HepG2 (cell line): Measurements from ENCODE around the gene PRR27. TPM values are rescaled to one million over a fixed set of nuclear protein-coding genes. Genes with fewer than 3 reads are reported as not detected.

ENCODE experiments used
- ATF5 ChIP-seq: sonication (generic); formaldehyde crosslinking; IDR thresholded peaks from 2 replicates; pipeline ENCODE4 v1.4.0; 2020; ENCODE audit warnings: mild to moderate bottlenecking, low read depth, missing genetic modification reagents
- BCL3 ChIP-seq: sonication (generic); formaldehyde crosslinking; IDR thresholded peaks from 2 replicates; pipeline ENCODE4 v1.5.1; 2020; ENCODE audit warnings: mild to moderate bottlenecking, missing genetic modification reagents, moderate library complexity
- BCL6 ChIP-seq: IDR thresholded peaks from 2 replicates; pipeline ENCODE4 v1.6.1; 2016; ENCODE audit warnings: missing genetic modification reagents, missing compliant biosample characterization
- ELF3 ChIP-seq: IDR thresholded peaks from 2 replicates; pipeline ENCODE4 v1.6.1; 2016; ENCODE audit warnings: missing genetic modification reagents, missing compliant biosample characterization
- ETV5 ChIP-seq: IDR thresholded peaks from 2 replicates; pipeline ENCODE4 v1.6.1; 2018; ENCODE audit warnings: missing biosample characterization, missing genetic modification reagents, inconsistent platforms, borderline replicate concordance
- GATAD2A ChIP-seq: IDR thresholded peaks from 2 replicates; pipeline ENCODE4 v1.6.1; 2016
- HNF4A ChIP-seq: sonication (generic); formaldehyde crosslinking; IDR thresholded peaks from 2 replicates; pipeline ENCODE4 v1.4.0; 2020; ENCODE audit warnings: missing genetic modification reagents
- KLF16 ChIP-seq, 2 experiments: sonication (generic) in 1 of 2; formaldehyde crosslinking in 1 of 2; IDR thresholded peaks; 2 replicates each; pipeline versions ENCODE4 v1.6.1 to v1.8.0; 2016 to 2023; ENCODE audit warnings: missing genetic modification reagents in 2 of 2, missing compliant biosample characterization in 1 of 2
- MED1 ChIP-seq: sonication (generic); formaldehyde crosslinking; IDR thresholded peaks from 2 replicates; pipeline ENCODE4 v1.4.0; 2020; ENCODE audit warnings: missing genetic modification reagents
- NFYB ChIP-seq: sonication (generic); formaldehyde crosslinking; IDR thresholded peaks from 2 replicates; pipeline ENCODE4 v1.4.0; 2020; ENCODE audit warnings: missing genetic modification reagents
- SAP130 ChIP-seq: IDR thresholded peaks from 2 replicates; pipeline ENCODE4 v1.6.1; 2016; ENCODE audit warnings: low read depth
- TFDP2 ChIP-seq: sonication (generic); formaldehyde crosslinking; IDR thresholded peaks from 2 replicates; pipeline ENCODE4 v1.4.0; 2020; ENCODE audit warnings: missing genetic modification reagents
- THAP11 ChIP-seq: IDR thresholded peaks from 2 replicates; pipeline ENCODE4 v1.6.1; 2016; ENCODE audit warnings: missing biosample characterization, missing genetic modification reagents
- ZBTB25 ChIP-seq: IDR thresholded peaks from 2 replicates; pipeline ENCODE4 v1.6.1; 2018; ENCODE audit warnings: missing genetic modification reagents
- ZBTB26 ChIP-seq: IDR thresholded peaks from 2 replicates; pipeline ENCODE4 v1.6.1; 2016; ENCODE audit warnings: missing compliant biosample characterization, missing genetic modification reagents, borderline replicate concordance
- ZMYM4 ChIP-seq: sonication (generic); formaldehyde crosslinking; IDR thresholded peaks from 2 replicates; pipeline ENCODE4 v1.8.1; 2023; ENCODE audit warnings: mild to moderate bottlenecking, missing genetic modification reagents
- ZNF331 ChIP-seq: sonication (generic); formaldehyde crosslinking; IDR thresholded peaks from 2 replicates; pipeline ENCODE4 v1.4.0; 2020; ENCODE audit warnings: missing genetic modification reagents
- ZNF562 ChIP-seq: sonication (generic); formaldehyde crosslinking; IDR thresholded peaks from 2 replicates; pipeline ENCODE4 v1.8.0; 2022; ENCODE audit warnings: missing genetic modification reagents, borderline replicate concordance
- polyA plus RNA-seq, 8 experiments: library from polyadenylated mRNA; depleted of rRNA in 3 of 8; stranded (reverse) in 7 of 8; unstranded in 1 of 8; fragments of >200 nt; fragmentation: Illumina TruSeq in 4 of 8; extraction: Trizol in 4 of 8; gene quantifications; 2 replicates each; pipeline versions ENCODE4 v1.2.1 to v1.2.3, GENCODE V29; 2011 to 2016; ENCODE audit warnings: low read depth in 4 of 8, missing spikeins in 1 of 8, mixed read lengths in 1 of 8; ENCODE audit not compliant: insufficient read depth in 1 of 8
- total RNA-seq, 5 experiments: library from RNA; depleted of rRNA; stranded (reverse); fragments of >200 nt; fragmentation: Illumina TruSeq; extraction: Trizol; gene quantifications; 2 replicates each; pipeline ENCODE4 v1.2.3, GENCODE V29; 2016; ENCODE audit warnings: low read depth in 1 of 5
- TF ChIP-seq, protein P1 (sequence below): IDR thresholded peaks from 2 replicates; pipeline ENCODE4 v1.6.1; 2016; ENCODE audit warnings: mild to moderate bottlenecking
- TF ChIP-seq, protein P2 (sequence below), 2 experiments: IDR thresholded peaks; 2 replicates each; pipeline ENCODE4 v1.6.1; 2011 to 2012; ENCODE audit warnings: low read length in 2 of 2, borderline replicate concordance in 1 of 2, low read depth in 1 of 2, mild to moderate bottlenecking in 1 of 2, moderate library complexity in 1 of 2

PRR27 gene
- total and polyA plus RNA-seq, 2 of the 13 experiments (the other 11 are each of a cell fraction or from before 2014, with no cell fraction given) = not detected

GRCh38 chr4:70192895-70193294 is 38.9 kb downstream of the PRR27 start (continued):
- TF ChIP-seq ATF5 (CRISPR knock-in tag) (no peak), ELF3 (CRISPR knock-in tag) (peak; percentile 46; the same call in 1 of the 2 replicates), BCL6 (CRISPR knock-in tag) (peak; percentile 73), MED1 (peak; percentile 75), BCL3 (CRISPR knock-in tag) (no peak), ZNF331 (0 out of 2 replicates have a peak, but pooled peaks have one; percentile 14), ZNF562 (CRISPR knock-in tag) (no peak), SAP130 (CRISPR knock-in tag) (0 out of 2 replicates have a peak, but pooled peaks have one; percentile 28), ZMYM4 (CRISPR knock-in tag) (peak; percentile 17; the same call in 1 of the 2 replicates), GATAD2A (CRISPR knock-in tag) (peak; percentile 89), ZBTB26 (no peak), TFDP2 (no peak), HNF4A (CRISPR knock-in tag) (peak; percentile 20; the same call in 1 of the 2 replicates), ZBTB25 (CRISPR knock-in tag) (peak; percentile 33; the same call in 1 of the 2 replicates), NFYB (CRISPR knock-in tag) (no peak), ETV5 (CRISPR knock-in tag) (no peak), KLF16 (CRISPR knock-in tag; IDR thresholded peaks at IDR 0.05) (peak in 1 of 2 experiments; percentile 75; a peak in 1 of 4 replicates), THAP11 (CRISPR knock-in tag) (peak; percentile 48; the same call in 1 of the 2 replicates)
- TF ChIP-seq, protein P1, sequence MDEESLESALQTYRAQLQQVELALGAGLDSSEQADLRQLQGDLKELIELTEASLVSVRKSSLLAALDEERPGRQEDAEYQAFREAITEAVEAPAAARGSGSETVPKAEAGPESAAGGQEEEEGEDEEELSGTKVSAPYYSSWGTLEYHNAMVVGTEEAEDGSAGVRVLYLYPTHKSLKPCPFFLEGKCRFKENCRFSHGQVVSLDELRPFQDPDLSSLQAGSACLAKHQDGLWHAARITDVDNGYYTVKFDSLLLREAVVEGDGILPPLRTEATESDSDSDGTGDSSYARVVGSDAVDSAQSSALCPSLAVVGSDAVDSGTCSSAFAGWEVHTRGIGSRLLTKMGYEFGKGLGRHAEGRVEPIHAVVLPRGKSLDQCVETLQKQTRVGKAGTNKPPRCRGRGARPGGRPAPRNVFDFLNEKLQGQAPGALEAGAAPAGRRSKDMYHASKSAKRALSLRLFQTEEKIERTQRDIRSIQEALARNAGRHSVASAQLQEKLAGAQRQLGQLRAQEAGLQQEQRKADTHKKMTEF (CRISPR knock-in tag) = peak; percentile 79; the same call in 1 of the 2 replicates
- TF ChIP-seq, protein P2, sequence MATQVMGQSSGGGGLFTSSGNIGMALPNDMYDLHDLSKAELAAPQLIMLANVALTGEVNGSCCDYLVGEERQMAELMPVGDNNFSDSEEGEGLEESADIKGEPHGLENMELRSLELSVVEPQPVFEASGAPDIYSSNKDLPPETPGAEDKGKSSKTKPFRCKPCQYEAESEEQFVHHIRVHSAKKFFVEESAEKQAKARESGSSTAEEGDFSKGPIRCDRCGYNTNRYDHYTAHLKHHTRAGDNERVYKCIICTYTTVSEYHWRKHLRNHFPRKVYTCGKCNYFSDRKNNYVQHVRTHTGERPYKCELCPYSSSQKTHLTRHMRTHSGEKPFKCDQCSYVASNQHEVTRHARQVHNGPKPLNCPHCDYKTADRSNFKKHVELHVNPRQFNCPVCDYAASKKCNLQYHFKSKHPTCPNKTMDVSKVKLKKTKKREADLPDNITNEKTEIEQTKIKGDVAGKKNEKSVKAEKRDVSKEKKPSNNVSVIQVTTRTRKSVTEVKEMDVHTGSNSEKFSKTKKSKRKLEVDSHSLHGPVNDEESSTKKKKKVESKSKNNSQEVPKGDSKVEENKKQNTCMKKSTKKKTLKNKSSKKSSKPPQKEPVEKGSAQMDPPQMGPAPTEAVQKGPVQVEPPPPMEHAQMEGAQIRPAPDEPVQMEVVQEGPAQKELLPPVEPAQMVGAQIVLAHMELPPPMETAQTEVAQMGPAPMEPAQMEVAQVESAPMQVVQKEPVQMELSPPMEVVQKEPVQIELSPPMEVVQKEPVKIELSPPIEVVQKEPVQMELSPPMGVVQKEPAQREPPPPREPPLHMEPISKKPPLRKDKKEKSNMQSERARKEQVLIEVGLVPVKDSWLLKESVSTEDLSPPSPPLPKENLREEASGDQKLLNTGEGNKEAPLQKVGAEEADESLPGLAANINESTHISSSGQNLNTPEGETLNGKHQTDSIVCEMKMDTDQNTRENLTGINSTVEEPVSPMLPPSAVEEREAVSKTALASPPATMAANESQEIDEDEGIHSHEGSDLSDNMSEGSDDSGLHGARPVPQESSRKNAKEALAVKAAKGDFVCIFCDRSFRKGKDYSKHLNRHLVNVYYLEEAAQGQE (IDR thresholded peaks at IDR 0.05; ENCODE audit: borderline replicate concordance in 1 of 2, low read depth in 1 of 2, low read length in 2 of 2) = no peak
